GM12864 (cell line): ENCODE measurements around the gene MEAK7.

ENCODE experiments used
- DNase-seq: peaks from one replicate; pipeline ENCODE4 v3.0.0-alpha.2; 2011; ENCODE audit warnings: low read depth
- H3K4me3 ChIP-seq: 2 replicates; pipeline ENCODE4 v1.5.1; 2011; ENCODE audit warnings: mild to moderate bottlenecking, low read depth, low read length, control low read depth
- CTCF ChIP-seq: IDR thresholded peaks from 2 replicates; pipeline ENCODE4 v1.5.1; 2011; ENCODE audit warnings: low read depth, mild to moderate bottlenecking, moderate library complexity, low read length, control low read depth, inconsistent platforms; ENCODE audit errors: missing control alignments

Gene MEAK7

DNA sequence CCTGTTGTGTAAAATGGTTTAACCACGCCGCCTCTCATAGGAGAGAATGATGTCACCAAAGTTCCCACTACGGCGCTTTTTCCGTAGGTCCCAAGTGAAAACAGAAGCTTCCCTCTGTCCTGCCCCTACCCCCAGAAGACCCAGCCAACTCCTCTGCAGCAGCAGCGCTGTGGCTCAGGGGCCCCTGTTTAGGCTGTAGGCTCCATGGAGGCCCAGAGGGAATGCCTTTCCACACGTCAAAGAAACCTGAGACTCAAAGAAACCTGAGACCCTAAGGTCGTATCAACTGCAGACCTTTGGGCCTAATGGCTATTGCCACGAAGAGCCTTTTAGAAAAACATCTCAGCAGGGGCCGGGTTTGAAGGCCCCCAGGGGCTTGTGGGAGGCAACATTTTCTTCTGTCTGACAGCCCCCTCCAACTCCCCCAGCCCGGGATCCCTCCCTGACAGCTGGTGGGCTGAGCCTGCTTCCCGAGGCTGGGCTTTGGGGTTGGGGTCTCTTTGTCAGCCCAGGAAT lies 43.1 kb upstream of the MEAK7 start:
- DNase-seq: no peak
- no peak for TF ChIP-seq CTCF
- no peak overlapping the region for H3K4me3 ChIP-seq

- no peak for DNase-seq
- H3K4me3 ChIP-seq: no peak overlapping the region
- TF ChIP-seq CTCF: no peak
These were observed 42.4 kb upstream of the MEAK7 start for GRCh38 chr16:84546669-84547545.

GRCh38 chr16:84545114-84545737 lies 40.8 kb upstream of the MEAK7 start:
- no peak overlapping the region for H3K4me3 ChIP-seq
- DNase-seq: no peak
- no peak for TF ChIP-seq CTCF

- no peak for DNase-seq
- TF ChIP-seq CTCF: no peak
These were observed 39.7 kb upstream of the MEAK7 start for GRCh38 chr16:84544031-84544773.

DNA sequence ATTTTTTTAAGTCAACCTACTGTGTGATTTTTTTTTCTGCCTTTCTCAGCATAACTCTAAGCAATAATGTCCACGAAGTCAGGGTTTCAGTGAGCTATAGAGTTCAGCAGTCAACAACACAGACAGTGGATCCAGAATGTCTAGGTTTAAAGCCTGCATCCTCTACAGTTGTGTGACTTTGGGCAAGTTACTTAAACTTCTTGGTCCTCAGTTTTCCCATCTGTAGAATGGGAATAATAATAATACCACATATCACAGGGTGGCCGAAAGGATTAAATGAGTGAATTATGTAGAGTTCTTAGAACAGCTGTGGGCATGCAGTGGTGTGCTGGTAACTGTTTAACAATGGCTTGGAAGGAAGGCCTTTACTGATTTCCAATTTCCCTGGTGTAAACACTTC lies 38.8 kb upstream of the MEAK7 start:
- no peak overlapping the region for H3K4me3 ChIP-seq
- DNase-seq: no peak
- no peak for TF ChIP-seq CTCF

More at GRCh38 chr16:84544031-84544773, 39.7 kb upstream of the MEAK7 start:
- no peak overlapping the region for H3K4me3 ChIP-seq

DNA sequence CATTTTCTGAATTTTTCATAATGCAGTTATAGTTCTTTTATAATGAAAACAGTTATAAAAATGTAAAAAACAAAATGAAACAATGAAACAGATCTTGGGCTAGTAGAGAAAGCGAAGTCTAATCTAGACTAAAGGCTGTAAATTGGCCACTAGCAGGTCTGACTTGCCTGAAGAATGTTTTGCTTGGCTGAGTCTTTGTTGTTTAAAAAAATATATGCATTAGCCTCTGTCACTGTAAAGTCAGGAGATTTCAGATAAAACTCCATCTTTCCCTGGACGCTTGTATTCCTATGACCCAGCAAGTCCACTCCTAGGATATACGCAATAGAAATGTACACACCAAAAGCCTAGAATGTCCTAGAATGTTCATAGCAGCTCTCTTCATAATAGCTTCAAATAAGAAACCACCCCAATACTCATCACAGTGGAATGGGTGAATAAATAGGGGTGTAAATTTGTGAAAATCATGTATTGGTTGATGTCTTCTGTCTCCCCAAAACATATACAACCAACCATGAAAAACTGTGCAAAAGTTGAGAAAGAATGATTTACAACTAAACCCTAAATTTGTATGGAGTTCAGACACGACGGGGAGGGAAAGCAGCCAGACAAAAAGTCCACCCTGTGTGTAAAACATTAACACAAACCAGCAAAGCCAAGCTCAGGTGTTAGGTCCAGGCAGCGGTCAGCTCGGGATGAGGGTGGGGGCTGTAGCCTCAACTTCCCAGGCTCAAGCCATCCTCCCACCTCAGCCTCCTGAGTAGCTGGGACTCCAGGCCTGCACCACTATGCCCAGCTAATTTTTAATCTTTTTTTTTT lies 37.7 kb upstream of the MEAK7 start:
- no peak overlapping the region for H3K4me3 ChIP-seq
- no peak for DNase-seq
- no peak for TF ChIP-seq CTCF
